T-helper 1 cell treated with Interleukin-12 subunit alpha and Interleukin-12 subunit beta and Interleukin-4 antibody, amounts not matched to agents 30 ng/mL and 1 ng/mL, for 36 hours (primary cell): ENCODE measurements around the gene TOB1. TPM values are rescaled to one million over a fixed set of nuclear protein-coding genes. Genes with fewer than 3 reads are reported as not detected.
"Not testable (repeated sequence)": the region's sequence is repeated elsewhere in the genome, so short reads cannot be mapped to it uniquely, and the experiment has no call there.

Experiments used
- intact Hi-C: fragments of 100-400 bp; cut with micrococcal nuclease; formaldehyde crosslinking; loops from one replicate; pipeline ENCODE4 v1.15.1; 2024
- total RNA-seq: library from RNA; stranded (reverse); gene quantifications from 2 replicates; pipeline ENCODE4 v1.2.3, GENCODE V29; 2022

TOB1 gene
- total RNA-seq, 1 donor from 2014 or later: 49.4 TPM

GRCh38 chr17:50899005-50899460 is 32.9 kb upstream of the TOB1 start:
- intact Hi-C loops: no loop called here

GRCh38 chr17:50898369-50899004 is 32.3 kb upstream of the TOB1 start:
- intact Hi-C loops: no loop called here

- intact Hi-C loops: not testable (repeated sequence)
Observed at GRCh38 chr17:50894513-50894912, 28.4 kb upstream of the TOB1 start.

GRCh38 chr17:50893183-50893993 is 27.2 kb upstream of the TOB1 start:
- intact Hi-C loops: no loop called here

DNA sequence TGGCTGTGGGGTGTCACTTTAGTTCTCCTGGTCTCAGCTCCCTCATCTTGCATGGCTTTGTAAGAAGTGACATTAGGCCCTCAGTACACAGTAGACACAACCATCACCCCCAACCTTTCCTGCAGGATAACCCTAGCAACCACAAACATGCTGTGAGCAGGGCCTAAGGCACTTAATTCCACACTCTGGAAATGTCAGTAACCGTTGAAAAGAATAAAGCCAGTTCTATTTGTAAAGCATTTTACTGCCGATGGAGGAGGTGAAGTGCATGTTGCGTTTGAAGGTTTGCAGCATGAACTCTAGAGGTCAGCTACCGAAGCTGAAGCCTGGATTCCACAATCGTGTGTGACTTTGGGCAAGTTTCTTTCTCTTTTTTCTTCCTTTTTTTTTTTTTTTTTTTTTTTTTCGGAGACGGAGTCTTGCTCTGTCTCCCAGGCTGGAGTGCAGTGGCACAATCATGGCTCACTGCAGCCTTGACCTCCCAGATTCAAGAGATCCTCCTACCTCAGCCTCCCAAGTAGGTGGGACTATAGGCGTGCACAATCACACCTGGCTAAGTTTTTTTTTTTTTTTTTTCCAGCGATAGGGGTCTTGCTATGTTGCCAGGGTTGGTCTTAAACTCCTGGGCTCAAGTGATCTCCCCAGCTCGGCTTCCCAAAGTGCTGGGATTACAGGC is 26.1 kb upstream of the TOB1 start:
- intact Hi-C loops: no loop called here

- intact Hi-C loops: no loop called here
Observed at GRCh38 chr17:50891577-50891989, 25.4 kb upstream of the TOB1 start.

GRCh38 chr17:50890675-50891516 is 24.7 kb upstream of the TOB1 start:
- intact Hi-C loops: no loop called here

DNA sequence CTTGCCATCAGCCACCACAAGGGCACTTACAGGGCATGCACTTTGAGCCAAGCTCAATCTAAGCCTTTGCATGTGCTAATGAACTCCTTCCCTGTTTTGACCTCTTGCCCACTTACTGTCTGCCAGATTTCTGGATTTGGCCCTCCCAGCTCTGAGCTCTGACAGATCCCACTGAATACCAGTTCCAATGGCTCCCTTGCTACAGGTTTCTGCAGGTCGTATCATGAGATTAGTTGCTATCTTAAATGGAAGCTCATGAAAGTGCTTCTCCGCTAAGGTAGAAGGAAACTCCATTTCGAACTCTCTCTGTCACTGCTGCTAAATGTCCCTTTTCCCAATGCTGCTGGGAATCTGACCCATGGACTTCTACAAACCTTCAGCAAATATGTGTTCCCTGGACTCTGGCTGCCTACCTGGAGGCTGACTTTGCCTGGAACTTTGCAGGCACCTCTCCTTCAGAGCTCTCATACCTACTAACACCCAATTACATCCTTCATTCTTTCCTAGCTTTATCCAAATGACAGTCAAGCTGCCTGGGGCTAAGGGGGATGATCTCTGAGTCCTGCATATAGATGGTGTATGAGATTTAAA is 23.5 kb upstream of the TOB1 start:
- intact Hi-C loops: no loop called here

DNA sequence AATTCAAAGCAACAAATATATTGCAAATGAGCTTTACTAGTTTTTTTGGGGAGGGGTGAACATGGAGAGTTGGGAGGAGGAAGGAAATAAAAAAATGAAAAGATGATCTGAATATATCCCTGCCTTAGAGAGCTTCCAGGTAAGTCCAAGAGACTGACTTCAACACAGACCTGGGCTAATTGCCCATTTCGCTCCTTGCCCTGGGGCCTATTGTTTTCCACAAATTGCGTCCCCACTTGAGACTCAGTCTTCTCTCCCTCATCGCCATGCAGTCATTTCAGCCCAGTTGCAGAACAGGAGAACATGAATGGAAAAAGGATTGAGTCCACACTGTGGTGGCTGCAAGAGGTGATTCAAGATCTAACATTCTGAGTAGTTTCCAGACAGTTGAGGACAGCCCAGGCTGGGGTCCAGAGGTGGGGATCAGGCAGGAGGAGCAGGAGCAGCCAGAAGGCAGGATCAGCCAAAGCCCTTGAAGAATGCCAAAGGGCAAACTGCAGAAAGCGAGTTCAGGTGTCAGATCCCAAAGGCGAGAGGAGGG is 21.6 kb upstream of the TOB1 start:
- intact Hi-C loops: no loop called here

DNA sequence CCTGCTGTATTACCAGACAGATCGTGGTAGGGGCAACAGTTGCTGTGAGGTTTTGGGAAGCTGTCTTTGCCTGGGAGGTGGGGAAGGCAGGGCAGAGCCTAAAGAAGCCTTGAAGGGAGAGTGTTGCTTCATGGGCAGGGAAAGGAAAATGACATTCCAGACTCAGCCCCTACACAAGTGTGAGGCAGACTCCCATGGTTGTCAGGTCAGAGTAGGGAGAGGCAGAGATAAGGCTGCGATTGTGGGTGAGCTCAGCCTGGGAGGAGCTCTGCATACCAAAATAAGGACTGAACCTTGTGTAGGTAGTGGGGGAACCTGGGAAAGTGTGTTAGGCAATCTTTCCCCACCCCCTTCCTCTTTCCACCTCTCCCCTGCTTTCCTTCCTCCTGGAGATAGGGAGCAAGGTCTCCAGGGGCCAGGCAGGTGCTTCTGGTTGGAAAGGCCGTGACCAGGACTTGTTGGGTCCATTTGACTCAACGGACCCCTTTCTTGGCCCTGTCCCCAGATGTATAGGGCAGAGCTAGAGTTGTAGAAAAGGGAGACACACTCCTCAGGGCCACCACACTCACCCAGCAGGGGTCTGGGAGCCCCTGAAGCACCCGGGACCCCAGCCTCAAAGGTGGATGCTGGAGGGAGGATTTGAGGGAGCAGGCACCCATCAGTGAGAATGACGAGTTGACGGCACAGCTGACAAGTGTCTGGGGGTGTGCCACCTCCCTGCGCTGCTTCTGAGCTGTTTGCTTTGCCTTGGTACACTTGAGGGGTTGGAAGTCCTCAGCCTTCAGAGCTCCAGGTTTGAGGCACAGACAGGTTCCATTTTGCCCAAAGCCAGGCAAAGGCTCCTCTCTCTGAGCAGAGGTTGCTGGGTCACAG is 18.5 kb upstream of the TOB1 start:
- intact Hi-C loops: no loop called here

DNA sequence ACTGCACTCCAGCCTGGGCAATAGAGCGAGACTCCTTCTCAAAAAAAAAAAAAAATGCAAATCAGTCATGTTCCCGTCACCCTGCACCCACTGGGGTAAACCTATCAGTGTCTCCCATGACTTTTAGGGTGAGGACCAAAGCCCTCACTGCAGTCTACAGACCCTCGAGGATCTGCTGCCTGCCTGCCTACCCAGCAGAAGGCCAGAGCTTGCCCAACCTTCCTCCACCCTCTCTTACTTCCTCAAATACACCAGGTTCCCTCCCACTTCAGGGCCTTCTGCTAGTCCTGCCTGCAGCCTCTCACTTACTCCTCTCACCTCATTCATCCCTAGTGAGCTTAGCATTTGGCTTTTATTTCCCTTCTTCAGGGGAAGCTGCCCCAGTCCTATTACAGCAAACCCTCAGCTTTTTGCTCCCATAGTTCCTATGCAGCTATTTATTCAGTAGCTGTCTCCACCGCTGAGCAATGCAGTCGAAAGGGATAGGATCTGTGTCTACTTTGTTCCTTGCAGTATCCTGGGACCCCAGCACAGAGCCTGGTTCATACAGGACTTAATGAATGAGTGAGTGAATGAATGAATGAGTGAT is 17.8 kb upstream of the TOB1 start:
- intact Hi-C loops: no loop called here

DNA sequence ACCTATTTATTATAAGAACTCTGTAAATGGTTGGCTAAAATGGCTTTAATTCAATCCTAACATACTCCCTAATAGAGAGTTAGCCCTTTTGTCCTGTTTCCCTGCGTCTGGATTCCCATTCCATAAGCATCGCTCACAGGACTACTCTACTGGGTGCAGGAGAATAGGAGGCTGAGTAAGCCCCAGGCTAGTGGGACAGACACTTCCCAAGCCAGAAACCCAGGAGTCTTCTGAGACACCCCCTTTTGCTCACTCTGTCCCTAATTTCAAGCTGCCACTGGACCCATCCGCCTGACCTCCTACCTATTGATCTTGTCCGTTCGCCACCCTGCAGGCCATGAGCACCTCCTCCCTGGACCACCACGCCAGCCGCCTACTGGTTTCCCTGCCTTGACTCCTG is 16.7 kb upstream of the TOB1 start:
- intact Hi-C loops: no loop called here

DNA sequence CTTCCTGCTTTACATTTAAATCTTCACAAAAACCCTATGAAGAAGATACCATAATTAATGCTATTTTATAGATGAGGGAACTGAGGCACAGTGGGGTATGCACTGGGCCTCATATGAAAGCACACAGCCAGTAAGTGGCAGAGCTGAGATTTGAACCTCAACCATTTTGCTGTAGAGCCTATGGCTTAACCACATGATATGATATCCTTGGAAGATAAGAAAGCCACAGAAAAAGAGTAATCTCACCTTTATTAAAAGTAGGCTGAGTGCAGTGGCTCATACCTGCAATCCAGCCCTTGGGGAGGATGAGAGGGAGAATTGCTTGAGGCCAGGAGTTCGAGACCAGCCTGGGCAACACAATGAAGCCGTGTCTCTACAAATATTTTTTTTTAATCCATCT is 15.0 kb upstream of the TOB1 start:
- intact Hi-C loops: no loop called here

DNA sequence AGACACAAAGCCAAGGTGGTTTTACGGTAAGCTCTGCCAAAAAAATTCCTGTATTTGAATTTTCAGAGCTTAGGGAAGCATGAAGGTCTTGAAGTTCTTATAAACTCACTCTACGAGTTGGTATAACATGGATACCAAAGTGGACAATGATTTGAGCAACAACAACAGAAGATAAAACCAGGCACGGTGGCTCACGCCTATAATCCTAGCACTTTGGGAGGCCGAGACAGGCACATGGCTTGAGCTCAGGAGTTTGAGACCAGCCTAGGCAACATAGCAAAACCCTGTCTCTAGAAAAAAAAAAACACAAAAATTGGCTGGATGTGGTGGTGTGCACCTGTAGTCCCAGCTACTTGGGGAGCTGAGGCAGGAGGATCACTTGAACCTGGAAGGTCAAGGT is 12.9 kb upstream of the TOB1 start:
- intact Hi-C loops: no loop called here

DNA sequence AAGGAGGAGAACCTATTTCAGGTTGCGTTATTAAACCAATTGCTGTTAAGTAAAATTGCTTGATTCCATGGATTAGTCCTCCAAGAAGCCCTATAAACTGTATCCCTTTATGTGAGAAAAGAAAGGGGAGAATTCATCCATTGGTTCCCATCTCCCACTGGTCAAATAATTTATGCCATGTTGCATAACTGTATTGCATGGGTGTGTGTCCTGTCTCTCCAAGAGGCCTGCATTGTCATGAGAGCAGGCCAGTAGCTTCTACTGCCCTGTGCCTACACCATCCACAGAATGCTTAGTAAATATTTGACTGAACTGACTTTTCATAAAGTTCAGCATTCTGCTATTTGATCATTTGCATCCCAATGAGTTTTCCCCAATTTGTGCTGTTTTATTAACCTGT is 11.7 kb upstream of the TOB1 start:
- intact Hi-C loops: no loop called here

GRCh38 chr17:50877042-50877441 is 10.9 kb upstream of the TOB1 start:
- intact Hi-C loops: not testable (repeated sequence)

DNA sequence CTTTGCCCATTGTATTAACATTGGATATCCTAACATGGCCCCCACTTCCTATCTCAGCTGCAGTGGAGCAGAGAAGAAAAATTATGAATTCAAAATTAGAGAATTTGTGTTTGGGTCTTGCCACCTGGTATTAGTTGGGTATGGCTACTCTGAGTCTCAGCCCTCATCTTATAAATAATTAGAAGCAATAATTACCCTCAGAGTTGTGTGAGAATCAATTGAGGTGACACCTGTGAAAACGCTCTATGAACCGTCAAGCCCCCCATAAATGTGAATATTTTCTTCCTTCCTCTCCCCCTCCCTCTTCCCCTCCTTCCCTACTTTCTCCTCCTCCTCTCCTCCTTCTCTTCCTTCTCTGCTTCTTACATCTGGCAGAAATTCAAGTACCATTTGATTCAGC is 8.9 kb upstream of the TOB1 start:
- intact Hi-C loops: no loop called here

DNA sequence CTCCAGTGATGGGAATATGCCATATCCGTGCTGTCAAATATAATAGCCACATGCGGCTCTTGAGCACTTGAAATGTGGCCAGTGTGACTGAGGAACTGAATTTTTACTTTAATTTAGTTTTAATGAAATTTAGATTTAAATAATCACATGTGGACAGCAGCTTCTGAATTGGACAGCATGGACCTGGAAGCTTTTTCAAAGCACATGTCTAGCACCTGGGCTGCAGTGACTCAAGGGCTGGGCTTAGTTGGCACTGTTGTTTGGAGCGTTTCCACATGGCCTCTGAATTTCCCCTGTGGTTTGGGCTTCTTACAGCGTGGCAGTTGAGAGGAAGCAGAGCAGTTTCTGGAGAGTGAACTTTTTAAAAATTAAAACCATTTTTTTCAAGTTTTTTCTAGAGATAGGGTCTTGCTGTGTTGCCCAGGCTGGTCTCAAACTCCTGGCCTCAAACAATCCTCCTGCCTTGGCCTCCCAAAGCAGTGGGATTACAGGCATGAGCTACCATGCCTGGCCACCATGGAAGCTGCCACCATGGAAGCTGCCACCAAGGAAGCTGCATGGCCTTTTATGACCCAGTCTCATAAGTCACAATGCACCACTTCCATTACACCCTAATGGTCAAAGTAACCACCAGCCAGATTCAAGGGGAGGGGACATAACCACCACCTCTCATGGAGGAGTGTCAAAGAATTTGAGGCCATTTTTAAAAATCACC is 6.7 kb upstream of the TOB1 start:
- intact Hi-C loops: loop anchor here (1.0 kb wide), 1 partner anchor 151 kb away; no protein-coding TSS in a partner anchor

DNA sequence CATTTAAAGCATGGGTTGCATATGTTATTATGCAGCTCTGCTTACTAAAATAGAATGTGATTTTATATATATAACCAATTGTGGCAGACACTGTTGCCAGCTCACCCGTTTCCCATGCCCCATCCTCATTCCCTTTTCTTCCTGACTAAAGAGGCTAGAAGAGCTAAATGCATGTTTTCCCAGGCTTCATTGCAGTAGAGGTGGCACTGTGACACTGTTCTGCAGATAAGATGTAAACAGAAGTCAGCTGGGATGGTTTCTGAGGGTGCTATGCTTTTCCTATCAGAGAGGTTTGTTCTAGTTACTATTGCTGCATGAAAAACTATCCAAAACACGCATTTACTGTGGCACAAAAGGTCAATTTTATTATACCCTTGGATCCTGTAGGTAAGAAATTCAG is 5.7 kb upstream of the TOB1 start:
- intact Hi-C loops: loop anchor here (1.0 kb wide), 2 partner anchors 38 to 150 kb away; no protein-coding TSS in a partner anchor
